ENCODE results near the gene CA5A. TPM values are rescaled to one million over a fixed set of nuclear protein-coding genes. Genes with fewer than 3 reads are reported as not detected.
A peak's percentile ranks its signal among the peaks of the same experiment; 100 is the strongest.
"Not testable (repeated sequence)": the region's sequence is repeated elsewhere in the genome, so short reads cannot be mapped to it uniquely, and the experiment has no call there.

Gene CA5A
- total RNA-seq, 2 experiments from 2014 or later: not detected

DNA sequence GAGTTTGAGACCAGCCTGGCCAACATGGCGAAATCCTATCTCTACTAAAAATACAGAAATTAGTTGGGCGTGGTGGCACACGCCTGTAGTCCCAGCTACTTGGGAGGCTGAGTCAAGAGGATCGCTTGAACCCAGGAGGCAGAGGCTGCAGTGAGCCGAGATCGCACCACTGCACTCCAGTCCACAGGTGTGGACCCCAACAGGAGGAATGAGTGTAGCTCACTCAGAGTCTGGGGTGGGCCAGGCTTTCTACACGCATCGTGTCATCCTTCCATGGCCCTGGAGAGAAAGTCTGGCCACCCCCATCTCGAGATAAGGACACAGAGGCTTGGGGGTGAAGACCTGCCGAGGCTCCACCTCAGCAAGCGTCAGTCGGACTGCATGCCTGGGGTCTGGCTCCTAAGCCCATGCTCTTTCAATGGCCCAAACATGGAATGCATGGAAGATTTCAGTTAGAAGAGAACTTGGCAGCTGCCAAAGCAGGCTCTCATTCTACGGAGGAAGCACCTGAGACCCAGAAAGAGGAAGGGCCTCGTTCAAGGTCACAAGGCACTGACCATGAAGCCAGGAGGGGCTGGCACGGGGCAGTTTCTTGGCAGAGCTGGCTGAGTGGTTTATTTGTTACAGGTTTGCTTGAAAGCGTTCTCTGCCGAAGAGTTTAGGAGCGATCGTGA lies 1.4 kb downstream of the CA5A start:
- H3K27me3 Mint-ChIP-seq, POLR2A ChIA-PET, H3K27ac Mint-ChIP-seq: not testable (repeated sequence)

DNA sequence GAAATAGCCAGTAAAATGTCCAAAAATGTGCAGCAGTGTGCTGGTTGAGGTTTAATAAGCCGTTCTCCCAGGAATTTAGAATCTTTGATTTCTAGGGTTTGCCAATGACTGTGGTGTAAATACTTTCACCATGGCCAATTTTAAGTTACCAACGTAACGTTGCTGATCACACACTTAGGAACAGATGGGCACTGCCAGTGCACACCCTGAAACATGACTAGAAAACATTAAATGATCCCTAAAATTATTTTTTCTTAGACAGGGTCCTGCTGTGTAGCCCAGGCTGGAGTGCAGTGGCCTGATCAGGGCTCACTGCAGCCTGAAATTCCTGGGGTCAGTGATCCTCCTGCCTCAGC lies 3.2 kb downstream of the CA5A start:
- intact Hi-C loops (cut with DNase I, micrococcal nuclease): no loop called here
- Histone ChIP-seq H3K4me1 (ENCODE audit: insufficient read depth, low read length) (no peaks in the 10 kb centered on the region), H3K36me3 (ENCODE audit: insufficient read depth, low read length) (no peaks in the 10 kb centered on the region), H3K9me3 (ENCODE audit: control insufficient read depth in 1 of 2, insufficient read depth in 1 of 2, low read length in 2 of 2) (no peaks in the 10 kb centered on the region), H3K27me3 (ENCODE audit: control insufficient read depth in 1 of 2, insufficient read depth in 2 of 2, low read length in 2 of 2) (no peaks in the 10 kb centered on the region), H3K27ac (ENCODE audit: low read depth in 1 of 2, low read length in 2 of 2) (no peak overlapping the region), H3K4me3 (ENCODE audit: low read length) (no peak overlapping the region)
- Mint-ChIP-seq H3K4me1 (ENCODE audit: low read depth) (no peaks in the 10 kb centered on the region), H3K36me3 (ENCODE audit: low read depth) (no peaks in the 10 kb centered on the region), H3K9me3 (no peaks in the 10 kb centered on the region), H3K27me3 (no peaks in the 10 kb centered on the region), H3K4me3 (no peak overlapping the region), H3K27ac (no peak overlapping the region)
- TF ChIP-seq CTCF (IDR thresholded peaks at IDR 0.05): no peak
- ATAC-seq (ENCODE audit: poor library complexity): no peak
- ChIA-PET CTCF (no interaction called here), POLR2A (no interaction called here)
- DNase-seq: no peak

More for the DNA sequence above, 1.4 kb downstream of the CA5A start:
- H3K4me1 ChIP-seq (ENCODE audit: insufficient read depth, low read length); H3K4me1 Mint-ChIP-seq (ENCODE audit: low read depth); DNase-seq; CTCF ChIA-PET; H3K27me3 ChIP-seq (ENCODE audit: control insufficient read depth in 1 of 2, insufficient read depth in 2 of 2, low read length in 2 of 2); H3K9me3 Mint-ChIP-seq; H3K4me3 Mint-ChIP-seq; H3K36me3 Mint-ChIP-seq (ENCODE audit: low read depth); intact Hi-C loops (cut with DNase I, micrococcal nuclease); H3K9me3 ChIP-seq (ENCODE audit: control insufficient read depth in 1 of 2, insufficient read depth in 1 of 2, low read length in 2 of 2); H3K4me3 ChIP-seq (ENCODE audit: low read length); H3K27ac ChIP-seq (ENCODE audit: low read depth in 1 of 2, low read length in 2 of 2); H3K36me3 ChIP-seq (ENCODE audit: insufficient read depth, low read length); ATAC-seq (ENCODE audit: poor library complexity): not testable (repeated sequence)

DNA sequence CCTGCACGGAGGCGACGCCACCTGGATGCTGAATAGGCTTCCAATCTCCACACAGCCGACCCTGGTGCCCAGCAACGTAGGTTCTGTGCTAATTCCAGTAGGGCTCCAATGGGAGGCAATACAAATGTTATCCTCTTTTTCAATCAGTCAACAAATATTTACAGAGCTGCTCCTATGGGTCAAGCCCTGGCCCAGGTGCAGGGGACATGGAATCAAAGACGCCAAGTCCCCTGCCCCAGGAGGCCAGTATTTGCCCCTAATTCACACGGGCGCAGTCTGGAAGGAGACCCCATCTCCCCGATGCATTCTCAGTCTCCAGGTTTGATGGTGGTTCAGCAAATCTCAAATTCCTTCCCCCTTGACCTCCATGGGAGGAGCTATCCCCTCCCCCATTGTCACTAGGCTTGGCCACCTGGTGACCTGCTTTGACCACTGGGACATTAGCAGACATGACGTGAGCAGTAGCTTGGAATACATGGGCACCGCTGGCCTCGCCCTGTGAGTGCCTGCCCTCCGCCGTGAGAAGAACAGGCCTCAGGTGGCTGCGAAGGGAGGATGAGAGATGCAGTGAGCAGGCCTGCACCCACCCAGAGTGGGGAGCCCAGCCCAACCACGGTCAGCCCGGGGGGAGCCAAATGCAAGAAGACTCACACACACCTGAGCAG lies 3.7 kb downstream of the CA5A start:
- H3K27me3 Mint-ChIP-seq; H3K4me3 Mint-ChIP-seq; H3K9me3 Mint-ChIP-seq; CTCF ChIA-PET; H3K36me3 Mint-ChIP-seq (ENCODE audit: low read depth); H3K9me3 ChIP-seq (ENCODE audit: control insufficient read depth in 1 of 2, insufficient read depth in 1 of 2, low read length in 2 of 2); H3K27ac Mint-ChIP-seq; H3K4me3 ChIP-seq (ENCODE audit: low read length); H3K36me3 ChIP-seq (ENCODE audit: insufficient read depth, low read length); intact Hi-C loops (cut with DNase I, micrococcal nuclease); DNase-seq; H3K4me1 ChIP-seq (ENCODE audit: insufficient read depth, low read length); ATAC-seq (ENCODE audit: poor library complexity); H3K4me1 Mint-ChIP-seq (ENCODE audit: low read depth); H3K27me3 ChIP-seq (ENCODE audit: control insufficient read depth in 1 of 2, insufficient read depth in 2 of 2, low read length in 2 of 2); POLR2A ChIA-PET; H3K27ac ChIP-seq (ENCODE audit: low read depth in 1 of 2, low read length in 2 of 2): not testable (repeated sequence)

DNA sequence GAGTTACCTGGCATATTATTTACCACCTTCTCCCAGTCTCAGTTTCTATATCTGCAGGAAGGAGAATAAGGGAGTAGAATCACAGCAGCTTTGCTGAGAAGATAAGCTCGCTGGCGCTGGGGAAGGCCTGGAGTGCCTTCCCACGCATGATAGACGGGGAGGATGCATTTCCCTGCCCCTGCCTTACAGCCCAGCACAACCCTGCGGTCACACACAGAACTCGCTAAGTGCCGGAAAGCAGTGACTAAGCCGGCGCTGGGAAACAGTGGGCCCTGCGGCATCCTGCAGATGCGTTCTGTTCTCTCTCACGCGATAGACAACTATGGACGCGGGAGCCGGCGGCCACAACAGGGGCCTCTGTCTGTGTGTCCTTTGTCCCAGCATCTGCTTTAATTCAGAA lies 4.8 kb downstream of the CA5A start:
- Mint-ChIP-seq H3K9me3 (no peaks in the 10 kb centered on the region), H3K27ac (no peak overlapping the region), H3K4me1 (ENCODE audit: low read depth) (peaks cover 3% of the 10 kb centered on the region), H3K36me3 (ENCODE audit: low read depth) (no peaks in the 10 kb centered on the region), H3K27me3 (no peaks in the 10 kb centered on the region), H3K4me3 (no peak overlapping the region)
- Histone ChIP-seq H3K27me3 (ENCODE audit: control insufficient read depth in 1 of 2, insufficient read depth in 2 of 2, low read length in 2 of 2) (no peaks in the 10 kb centered on the region), H3K36me3 (ENCODE audit: insufficient read depth, low read length) (no peaks in the 10 kb centered on the region), H3K27ac (ENCODE audit: low read depth in 1 of 2, low read length in 2 of 2) (no peak overlapping the region), H3K4me1 (ENCODE audit: insufficient read depth, low read length) (peaks cover under 1% of the 10 kb centered on the region), H3K9me3 (ENCODE audit: control insufficient read depth in 1 of 2, insufficient read depth in 1 of 2, low read length in 2 of 2) (no peaks in the 10 kb centered on the region), H3K4me3 (ENCODE audit: low read length) (no peak overlapping the region)
- POLR2A ChIA-PET: no interaction called here
- no peak for TF ChIP-seq CTCF (IDR thresholded peaks at IDR 0.05)
- CTCF ChIA-PET: no interaction called here
- intact Hi-C loops (cut with DNase I, micrococcal nuclease): no loop called here
- ATAC-seq (ENCODE audit: poor library complexity) (no peak), DNase-seq (peak in 1 of 14 experiments; percentile 26)

Measured in CD4-positive, alpha-beta T cell (primary cell).